Measurements from ENCODE around the gene KRT13.

DNA sequence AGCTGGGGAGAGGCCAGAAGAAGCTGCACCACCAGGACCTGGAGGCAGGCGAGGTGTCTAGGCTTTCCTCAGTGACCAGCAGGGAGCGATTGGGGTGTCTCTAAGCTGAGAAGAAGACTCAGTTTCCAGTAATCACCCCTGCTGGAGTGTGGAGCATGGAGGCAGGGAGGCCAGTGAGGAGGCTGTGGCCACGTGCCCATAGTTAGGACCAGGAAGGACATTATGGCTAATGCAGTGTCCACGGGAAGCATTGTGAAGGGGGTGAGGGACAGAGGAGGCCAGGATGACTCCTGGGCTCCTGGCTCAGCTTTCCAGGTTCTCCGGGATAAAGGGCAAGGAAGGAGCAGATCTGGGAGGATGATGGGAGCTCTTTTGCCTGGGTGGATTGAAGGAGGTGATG lies 5.7 kb downstream of the KRT13 start:
- no peak for TF ChIP-seq CTCF (conservative IDR thresholded peaks at IDR 0.05; ENCODE audit: low read depth, low read length)
- no peak for TF ChIP-seq EZH2 (IDR thresholded peaks at IDR 0.05; ENCODE audit: borderline replicate concordance, low read depth, low read length, poor library complexity, severe bottlenecking)

Measured in A673 (cell line).